Hepatocyte (in vitro differentiated cells): Measurements from ENCODE around the gene UBE2U. TPM values are rescaled to one million over a fixed set of nuclear protein-coding genes. Genes with fewer than 3 reads are reported as not detected.

Experiments used
- DNase-seq: peaks from one replicate; pipeline ENCODE4 v3.0.0-alpha.2; 2016; ENCODE audit warnings: low spot score
- H2AFZ ChIP-seq: fragments of 200-600 bp; sonication (generic); 2 replicates; pipeline ENCODE4 v1.6.0; 2016; ENCODE audit warnings: antibody characterized with exemption, mild to moderate bottlenecking
- H3K27ac ChIP-seq: fragments of 200-600 bp; sonication (generic); 2 replicates; pipeline ENCODE4 v1.5.1; 2016; ENCODE audit warnings: mild to moderate bottlenecking
- H3K27me3 ChIP-seq: fragments of 200-600 bp; sonication (generic); 2 replicates; pipeline ENCODE4 v1.6.1; 2016
- H3K36me3 ChIP-seq: fragments of 200-600 bp; sonication (generic); replicated peaks from 2 replicates; pipeline ENCODE4 v1.5.1; 2016; ENCODE audit warnings: low read depth; ENCODE audit not compliant: insufficient read depth
- H3K4me1 ChIP-seq: fragments of 200-600 bp; sonication (generic); 2 replicates; pipeline ENCODE4 v1.5.1; 2016; ENCODE audit warnings: mild to moderate bottlenecking, moderate library complexity; ENCODE audit not compliant: insufficient read depth
- H3K4me2 ChIP-seq: fragments of 200-600 bp; sonication (generic); 2 replicates; pipeline ENCODE4 v1.6.0; 2016
- H3K4me3 ChIP-seq: fragments of 200-600 bp; sonication (generic); 2 replicates; pipeline ENCODE4 v1.5.1; 2016; ENCODE audit warnings: mild to moderate bottlenecking
- H3K79me2 ChIP-seq: fragments of 200-600 bp; sonication (generic); 2 replicates; pipeline ENCODE4 v1.6.0; 2017; ENCODE audit warnings: mild to moderate bottlenecking
- H3K9me2 ChIP-seq: fragments of 200-600 bp; sonication (generic); replicated peaks from 2 replicates; pipeline ENCODE4 v1.6.0; 2017; ENCODE audit warnings: mild to moderate bottlenecking; ENCODE audit not compliant: insufficient read depth
- H3K9me3 ChIP-seq: fragments of 200-600 bp; sonication (generic); 2 replicates; pipeline ENCODE4 v1.5.1; 2016; ENCODE audit warnings: low read depth, mild to moderate bottlenecking
- H4K20me1 ChIP-seq: fragments of 200-600 bp; sonication (generic); 2 replicates; pipeline ENCODE4 v1.6.0; 2016; ENCODE audit warnings: mild to moderate bottlenecking; ENCODE audit not compliant: insufficient read depth, poor library complexity, severe bottlenecking
- CTCF ChIP-seq: fragments of 200-600 bp; sonication (generic); IDR thresholded peaks from 2 replicates; pipeline ENCODE4 v1.5.1; 2016; ENCODE audit warnings: antibody characterized with exemption, mild to moderate bottlenecking; ENCODE audit not compliant: poor library complexity
- EZH2 ChIP-seq: fragments of 200-600 bp; sonication (generic); IDR thresholded peaks from 2 replicates; pipeline ENCODE4 v1.6.1; 2016; ENCODE audit warnings: antibody characterized with exemption, mild to moderate bottlenecking, borderline replicate concordance
- EZH2phosphoT487 ChIP-seq: fragments of 200-600 bp; sonication (generic); IDR thresholded peaks from one replicate; pipeline ENCODE4 v1.6.1; 2018; ENCODE audit warnings: antibody characterized with exemption, mild to moderate bottlenecking, low read depth, moderate library complexity; ENCODE audit not compliant: unreplicated experiment, severe bottlenecking
- WGBS: methylation state at CpG from one replicate; pipeline ENCODE4 v1.1.6; 2016; ENCODE audit warnings: low lambda C conversion rate; ENCODE audit errors: missing lambda C conversion rate; 5-methylcytosine and 5-hydroxymethylcytosine counted together
- polyA plus RNA-seq: library from polyadenylated mRNA; unstranded; fragments of >200 nt; fragmentation: Nextera tagmentation; extraction: Ambion mirVana; gene quantifications from 2 replicates; pipeline ENCODE4 v1.2.1, GENCODE V29; 2016
- total RNA-seq: library from RNA; depleted of rRNA; stranded (reverse); fragments of >200 nt; gene quantifications from 2 replicates; pipeline ENCODE4 v1.2.3, GENCODE V29; 2014

UBE2U gene
- total and polyA plus RNA-seq, 2 experiments from 2014 or later: not detected

- H3K4me3 ChIP-seq: no peak overlapping the region
- no peaks in the 10 kb centered on the region for H4K20me1 ChIP-seq
- H3K79me2 ChIP-seq: no peaks in the 10 kb centered on the region
- no peaks in the 10 kb centered on the region for H3K9me3 ChIP-seq
- H3K27me3 ChIP-seq: no peaks in the 10 kb centered on the region
- H3K4me1 ChIP-seq: peaks cover 23% of the 10 kb centered on the region
- H3K27ac ChIP-seq: no peak overlapping the region
- no peaks in the 10 kb centered on the region for H3K36me3 ChIP-seq
- no peak overlapping the region for H2AFZ ChIP-seq
- DNase-seq: no peak
- no peak for TF ChIP-seq EZH2phosphoT487
- TF ChIP-seq CTCF: no peak
- TF ChIP-seq EZH2: no peak
- H3K9me2 ChIP-seq: no peaks in the 10 kb centered on the region
- 97% methylated on average over 3 of the region's 3 CpGs for WGBS
- H3K4me2 ChIP-seq: no peak overlapping the region
Observed at GRCh38 chr1:64176659-64177058, 26.8 kb upstream of the UBE2U start.

GRCh38 chr1:64179588-64179987 is 23.8 kb upstream of the UBE2U start:
- TF ChIP-seq EZH2: no peak
- no peak for TF ChIP-seq EZH2phosphoT487
- no peak for TF ChIP-seq CTCF

GRCh38 chr1:64182207-64182606 is 21.2 kb upstream of the UBE2U start:
- Histone ChIP-seq H3K9me3 (no peaks in the 10 kb centered on the region), H3K4me3 (no peak overlapping the region), H3K4me2 (no peak overlapping the region), H3K27ac (no peak overlapping the region), H3K9me2 (no peaks in the 10 kb centered on the region), H4K20me1 (no peaks in the 10 kb centered on the region), H3K36me3 (no peaks in the 10 kb centered on the region), H3K27me3 (no peaks in the 10 kb centered on the region), H3K79me2 (no peaks in the 10 kb centered on the region), H3K4me1 (peaks cover 7% of the 10 kb centered on the region), H2AFZ (no peak overlapping the region)
- TF ChIP-seq EZH2phosphoT487 (no peak), CTCF (no peak), EZH2 (no peak)
- WGBS: 73% methylated on average over 2 of the region's 2 CpGs
- DNase-seq: no peak

More at GRCh38 chr1:64179588-64179987, 23.8 kb upstream of the UBE2U start:
- no peak overlapping the region for H3K27ac ChIP-seq
- no peak overlapping the region for H2AFZ ChIP-seq
- no peaks in the 10 kb centered on the region for H4K20me1 ChIP-seq
- H3K9me3 ChIP-seq: no peaks in the 10 kb centered on the region
- no peak overlapping the region for H3K4me3 ChIP-seq
- peaks cover 9% of the 10 kb centered on the region for H3K4me1 ChIP-seq
- DNase-seq: no peak
- no peaks in the 10 kb centered on the region for H3K9me2 ChIP-seq
- no peaks in the 10 kb centered on the region for H3K79me2 ChIP-seq
- H3K4me2 ChIP-seq: no peak overlapping the region
- H3K36me3 ChIP-seq: no peaks in the 10 kb centered on the region
- no peaks in the 10 kb centered on the region for H3K27me3 ChIP-seq
- WGBS: 94% methylated on average over 4 of the region's 4 CpGs
